ENCODE results near the gene DYNLT1.
"Not testable (repeated sequence)": the region's sequence is repeated elsewhere in the genome, so short reads cannot be mapped to it uniquely, and the experiment has no call there.

DYNLT1 gene

GRCh38 chr6:158622545-158623190, 21.9 kb downstream of the DYNLT1 start:
- no peak for DNase-seq (ENCODE audit: low spot score)

- DNase-seq (ENCODE audit: low spot score): no peak
These were observed 22.6 kb downstream of the DYNLT1 start for GRCh38 chr6:158621694-158622544.

- DNase-seq (ENCODE audit: low spot score): no peak
These were observed 23.4 kb downstream of the DYNLT1 start for GRCh38 chr6:158620963-158621693.

- DNase-seq (ENCODE audit: low spot score): no peak
These were observed 24.4 kb downstream of the DYNLT1 start for GRCh38 chr6:158619922-158620801.

GRCh38 chr6:158618289-158618688, 26.3 kb downstream of the DYNLT1 start:
- DNase-seq (ENCODE audit: low spot score): not testable (repeated sequence)

GRCh38 chr6:158614606-158615005, 29.9 kb downstream of the DYNLT1 start:
- not testable (repeated sequence) for DNase-seq (ENCODE audit: low spot score)

GRCh38 chr6:158611541-158612370, 32.8 kb downstream of the DYNLT1 start:
- no peak for DNase-seq (ENCODE audit: low spot score)

GRCh38 chr6:158611039-158611438, 33.5 kb downstream of the DYNLT1 start:
- DNase-seq (ENCODE audit: low spot score): no peak

GRCh38 chr6:158610319-158610968, 34.1 kb downstream of the DYNLT1 start:
- DNase-seq (ENCODE audit: low spot score): no peak

GRCh38 chr6:158609455-158610155, 34.9 kb downstream of the DYNLT1 start:
- no peak for DNase-seq (ENCODE audit: low spot score)

- no peak for DNase-seq (ENCODE audit: low spot score)
These were observed 36.3 kb downstream of the DYNLT1 start for GRCh38 chr6:158608221-158608620.

GRCh38 chr6:158607411-158608170, 37.0 kb downstream of the DYNLT1 start:
- DNase-seq (ENCODE audit: low spot score): no peak

GRCh38 chr6:158606935-158607334, 37.6 kb downstream of the DYNLT1 start:
- no peak for DNase-seq (ENCODE audit: low spot score)

- not testable (repeated sequence) for DNase-seq (ENCODE audit: low spot score)
These were observed 38.5 kb downstream of the DYNLT1 start for GRCh38 chr6:158606011-158606410.

- DNase-seq (ENCODE audit: low spot score): peak; percentile 81
These were observed 39.2 kb downstream of the DYNLT1 start for GRCh38 chr6:158605266-158605878.

GRCh38 chr6:158604048-158604406, 40.5 kb downstream of the DYNLT1 start:
- DNase-seq (ENCODE audit: low spot score): no peak

- no peak for DNase-seq (ENCODE audit: low spot score)
These were observed 41.1 kb downstream of the DYNLT1 start for GRCh38 chr6:158603261-158604047.

GRCh38 chr6:158599635-158600034, 44.9 kb downstream of the DYNLT1 start:
- no peak for DNase-seq (ENCODE audit: low spot score)
